HG03575 (cell line): ENCODE measurements around the gene R3HCC1L.

Experiments
- ATAC-seq: cut with Tn5 transposase; IDR thresholded peaks from one replicate; pipeline ENCODE4 v1.9.1; 2021; ENCODE audit not compliant: unreplicated experiment, insufficient number of reproducible peaks, low FRiP score; ENCODE audit errors: extremely low read depth

R3HCC1L gene

GRCh38 chr10:98253499-98253898 is 119.0 kb downstream of the R3HCC1L start:
- no peak for ATAC-seq

DNA sequence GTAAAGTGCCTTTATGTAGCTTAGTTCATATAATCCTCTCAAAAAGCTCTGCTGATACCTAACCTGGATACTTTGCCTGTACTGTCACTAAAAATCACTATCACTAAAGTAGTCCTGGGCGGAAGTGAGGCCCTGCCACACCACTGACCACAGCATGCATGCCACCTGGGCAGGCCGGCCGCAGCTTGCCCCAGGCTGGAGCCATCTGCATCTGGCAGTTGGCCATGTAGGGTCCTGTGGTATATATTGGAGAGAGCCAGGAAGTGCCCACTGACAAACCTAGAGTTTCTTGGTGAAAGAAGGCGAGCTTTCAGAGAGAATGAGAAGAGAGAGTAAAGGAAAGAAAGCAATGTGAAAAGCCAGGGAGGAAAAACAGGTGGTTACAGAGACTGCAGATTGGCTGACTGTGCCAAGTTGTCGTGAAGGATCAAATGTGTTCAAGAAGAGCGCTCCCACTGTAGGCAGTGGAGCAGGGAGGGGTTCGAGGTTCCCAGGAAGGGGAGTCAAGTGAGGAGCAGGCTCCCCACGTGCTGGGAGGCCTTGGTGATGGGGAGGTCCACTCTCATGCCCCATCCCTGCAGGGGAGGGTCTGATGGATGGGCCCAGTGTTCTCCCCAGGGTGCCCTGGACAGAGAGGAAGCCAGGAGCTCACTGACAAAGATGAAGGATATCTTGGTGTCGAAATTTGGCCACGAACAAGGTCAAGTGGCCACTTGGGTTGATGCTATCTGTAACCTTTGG is 119.9 kb downstream of the R3HCC1L start:
- ATAC-seq: no peak

DNA sequence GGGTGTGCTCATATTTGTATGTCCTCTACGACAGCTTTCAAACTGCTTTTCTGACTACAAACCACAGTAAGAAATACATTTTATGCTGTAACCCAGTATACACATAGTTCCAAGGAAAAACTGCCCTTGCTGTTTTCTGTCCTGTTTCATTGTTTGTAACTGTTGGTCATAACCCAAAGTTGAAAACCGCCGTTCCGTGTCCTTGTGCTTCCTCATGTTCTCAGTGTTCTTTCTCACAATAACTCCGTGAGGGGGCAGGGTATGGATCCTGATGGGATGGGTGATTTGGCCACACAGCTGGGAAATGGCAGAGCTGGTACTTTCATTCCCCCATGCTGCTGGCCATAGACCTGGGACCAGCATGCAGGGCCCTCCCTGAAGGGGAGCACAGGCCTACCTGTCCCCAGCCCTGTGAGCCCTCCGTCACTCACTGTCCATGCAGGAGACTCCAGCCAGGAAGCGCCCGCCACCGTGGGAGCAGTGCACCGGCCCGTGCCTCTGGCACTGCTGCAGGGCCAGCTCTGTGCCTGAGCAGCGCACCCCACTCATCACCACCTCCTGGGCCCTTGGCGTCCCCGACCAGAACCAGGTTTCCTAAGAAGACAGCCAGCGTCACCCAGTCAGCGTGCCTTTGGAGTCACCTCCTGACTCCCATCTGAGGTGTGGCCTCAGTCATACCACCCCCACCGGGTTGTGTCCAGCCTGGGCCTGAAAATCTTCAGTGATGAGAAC is 120.9 kb downstream of the R3HCC1L start:
- no peak for ATAC-seq

- ATAC-seq: no peak
Observed at GRCh38 chr10:98256692-98257091, 122.2 kb downstream of the R3HCC1L start.

- ATAC-seq: no peak
Observed at GRCh38 chr10:98257198-98257597, 122.7 kb downstream of the R3HCC1L start.

DNA sequence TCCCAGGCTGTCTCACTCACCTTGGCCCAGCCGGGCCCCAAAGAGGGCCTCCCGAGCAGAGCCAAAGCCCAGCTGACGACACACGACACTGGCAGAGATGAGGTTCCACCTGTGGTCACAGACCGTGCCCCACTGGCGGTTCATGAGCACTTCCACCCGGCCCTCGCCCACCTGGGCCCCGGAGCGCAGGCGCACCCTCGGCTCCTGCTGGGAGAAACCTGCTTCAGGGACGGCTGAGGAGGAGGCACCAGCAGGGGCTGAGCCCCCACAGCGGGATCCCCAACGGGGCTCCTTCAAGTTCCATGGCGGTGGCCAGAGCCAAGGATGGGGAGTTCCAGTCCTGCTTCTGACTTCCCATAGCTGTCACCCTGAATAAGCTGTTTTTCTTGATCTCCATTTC is 123.5 kb downstream of the R3HCC1L start:
- ATAC-seq: no peak

GRCh38 chr10:98258683-98259454 is 124.4 kb downstream of the R3HCC1L start:
- no peak for ATAC-seq

- ATAC-seq: no peak
Observed at GRCh38 chr10:98259606-98260315, 125.3 kb downstream of the R3HCC1L start.

DNA sequence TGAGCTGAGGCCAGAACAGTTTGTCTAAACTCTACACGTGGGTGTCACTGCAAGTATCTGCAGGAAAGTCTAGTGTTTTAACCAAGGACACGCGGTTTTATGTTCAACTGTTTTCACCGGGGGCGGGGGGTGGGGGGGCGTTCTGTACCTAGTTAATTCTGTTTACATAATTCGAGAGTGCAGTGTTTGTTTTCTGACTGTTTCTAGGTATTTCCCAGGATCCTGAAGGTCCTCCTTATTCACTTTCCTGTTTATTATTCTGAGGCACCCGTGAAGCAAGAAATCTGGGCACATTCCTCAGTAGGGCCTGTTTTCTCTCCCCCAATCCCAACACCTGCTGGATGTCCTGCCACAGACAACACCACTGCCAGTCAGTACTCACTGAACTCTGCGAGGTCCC is 125.9 kb downstream of the R3HCC1L start:
- ATAC-seq: no peak

GRCh38 chr10:98260752-98261151 is 126.3 kb downstream of the R3HCC1L start:
- no peak for ATAC-seq

DNA sequence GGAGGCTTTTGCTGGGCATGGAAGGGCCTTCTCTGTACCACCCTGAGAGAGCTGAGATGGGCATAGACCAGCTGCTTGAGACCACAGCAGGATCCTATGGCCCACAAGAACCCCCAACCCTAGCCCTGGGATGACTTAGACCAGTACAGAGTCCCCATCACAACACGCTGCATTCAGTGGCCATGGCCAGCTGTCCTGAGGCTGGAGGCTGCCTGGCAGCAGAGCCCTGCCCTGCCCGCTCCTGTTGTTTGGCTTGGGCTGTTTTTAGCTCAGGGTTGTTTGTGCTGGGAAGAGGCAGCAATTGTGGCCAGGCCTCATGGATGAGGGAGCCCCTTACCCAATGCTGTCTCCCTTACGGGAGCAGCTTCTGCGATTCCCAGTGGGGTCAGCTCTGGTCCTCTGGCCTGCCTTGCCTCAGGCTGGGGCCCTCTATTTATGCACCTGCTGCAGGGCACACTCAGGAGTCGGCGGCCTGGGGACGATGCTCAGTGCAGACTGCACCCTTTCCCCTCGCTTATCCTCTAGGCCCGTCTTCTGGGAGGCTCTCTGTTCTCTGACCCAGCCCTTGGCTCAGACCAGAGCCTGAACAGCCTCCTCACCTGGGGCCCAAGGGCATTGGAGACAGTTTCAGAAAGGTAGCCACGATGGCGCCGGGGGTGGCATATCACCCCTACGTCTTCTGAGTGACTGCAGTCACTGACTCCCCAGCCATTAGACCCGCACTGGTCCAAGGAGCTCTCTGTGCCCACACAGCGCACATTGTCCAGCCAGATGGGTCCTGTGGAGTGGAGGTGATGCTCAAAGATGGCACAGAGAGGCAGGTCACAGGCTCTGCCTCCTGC is 127.2 kb downstream of the R3HCC1L start:
- ATAC-seq: no peak

- no peak for ATAC-seq
Observed at GRCh38 chr10:98262571-98262970, 128.1 kb downstream of the R3HCC1L start.

GRCh38 chr10:98263088-98263487 is 128.6 kb downstream of the R3HCC1L start:
- no peak for ATAC-seq

- ATAC-seq: no peak
Observed at GRCh38 chr10:98264378-98265065, 130.1 kb downstream of the R3HCC1L start.

DNA sequence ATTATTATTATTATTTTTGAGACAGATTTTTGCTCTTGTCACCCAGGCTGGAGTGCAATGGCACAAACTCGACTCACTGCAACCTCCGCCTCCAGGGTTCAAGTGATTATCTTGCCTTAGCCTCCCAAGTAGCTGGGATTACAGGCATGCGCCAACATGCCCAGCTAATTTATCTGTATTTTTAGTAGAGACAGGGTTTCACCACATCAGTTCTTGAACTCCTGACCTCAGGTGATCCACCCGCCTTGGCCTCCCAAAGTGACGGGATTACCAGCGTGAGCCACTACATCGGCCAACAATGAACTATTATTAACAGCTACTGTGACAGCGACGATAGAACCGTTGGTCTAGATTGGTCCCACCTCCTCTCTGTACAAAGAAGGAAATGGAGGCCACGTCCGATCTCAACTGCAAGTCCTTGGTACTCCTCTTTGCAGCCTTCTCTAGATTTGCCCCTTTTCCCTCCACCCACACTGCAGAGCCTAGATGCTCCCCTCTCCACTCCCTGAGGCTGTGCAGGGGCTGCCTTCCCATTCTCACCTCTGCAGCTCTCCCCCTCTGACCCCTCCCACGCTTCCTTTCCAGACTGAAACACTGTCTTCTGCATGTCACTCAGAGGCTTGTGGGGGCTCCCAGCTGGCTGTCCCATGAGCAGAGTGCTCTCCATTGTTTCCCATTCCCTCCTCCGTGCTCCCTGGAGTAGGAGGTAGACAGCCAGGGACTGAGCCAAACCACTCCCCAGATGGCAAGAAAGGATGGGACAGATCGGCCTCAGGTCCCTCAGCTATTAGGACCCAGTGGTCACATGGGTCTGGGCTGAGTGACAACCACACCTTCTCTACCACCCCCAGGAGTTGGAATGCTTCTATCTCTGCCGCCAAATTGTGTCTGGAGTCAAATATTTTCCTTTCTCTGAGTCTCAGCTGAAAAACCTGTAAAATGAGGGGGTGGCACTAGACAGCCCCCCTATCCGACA is 131.2 kb downstream of the R3HCC1L start:
- ATAC-seq: no peak

- ATAC-seq: no peak
Observed at GRCh38 chr10:98266647-98267046, 132.2 kb downstream of the R3HCC1L start.
